H9 (cell line): ENCODE measurements around the gene FOXN1. TPM values are rescaled to one million over a fixed set of nuclear protein-coding genes. Genes with fewer than 3 reads are reported as not detected.

Experiments
- DNase-seq: peaks from one replicate; pipeline ENCODE4 v3.0.0-alpha.2; 2017
- H2AFZ ChIP-seq: one replicate; pipeline ENCODE4 v1.6.1; 2013; ENCODE audit warnings: mild to moderate bottlenecking, low read length, control low read depth, moderate library complexity
- H2AK5ac ChIP-seq: 2 replicates; pipeline ENCODE4 v1.6.1; 2013; ENCODE audit warnings: low read length, control low read depth, mixed read lengths; ENCODE audit not compliant: insufficient read length
- H2BK120ac ChIP-seq: one replicate; pipeline ENCODE4 v1.6.1; 2013; ENCODE audit warnings: low read depth, mild to moderate bottlenecking, low read length, control low read depth, inconsistent platforms; ENCODE audit not compliant: poor library complexity, severe bottlenecking
- H2BK12ac ChIP-seq: 2 replicates; pipeline ENCODE4 v1.6.1; 2013; ENCODE audit warnings: low read length, control low read depth, mixed read lengths, low read depth; ENCODE audit not compliant: insufficient read length
- H2BK15ac ChIP-seq: 2 replicates; pipeline ENCODE4 v1.6.1; 2013; ENCODE audit warnings: low read depth, low read length, control low read depth
- H2BK20ac ChIP-seq: one replicate; pipeline ENCODE4 v1.6.1; 2013; ENCODE audit warnings: low read depth, mild to moderate bottlenecking, low read length, control low read depth, inconsistent platforms; ENCODE audit not compliant: poor library complexity, severe bottlenecking
- H2BK5ac ChIP-seq: 2 replicates; pipeline ENCODE4 v1.6.1; 2013; ENCODE audit warnings: low read length, control low read depth, mixed read lengths; ENCODE audit not compliant: insufficient read length
- H3K14ac ChIP-seq: 2 replicates; pipeline ENCODE4 v1.6.1; 2013; ENCODE audit warnings: low read length, control low read depth; ENCODE audit not compliant: insufficient read depth
- H3K18ac ChIP-seq: 2 replicates; pipeline ENCODE4 v1.6.1; 2013; ENCODE audit warnings: low read depth, mild to moderate bottlenecking, mixed read lengths, low read length, control low read depth; ENCODE audit not compliant: insufficient read length
- H3K23ac ChIP-seq: 2 replicates; pipeline ENCODE4 v1.6.1; 2013; ENCODE audit warnings: low read length, control low read depth, mixed read lengths, low read depth; ENCODE audit not compliant: insufficient read length
- H3K23me2 ChIP-seq: 2 replicates; pipeline ENCODE4 v1.6.1; 2013; ENCODE audit warnings: low read depth, mild to moderate bottlenecking, mixed read lengths, low read length, control low read depth; ENCODE audit not compliant: insufficient read length, poor library complexity, severe bottlenecking
- H3K27ac ChIP-seq: 2 replicates; pipeline ENCODE4 v1.5.1; 2013; ENCODE audit warnings: low read length, control low read depth, mixed read lengths, low read depth; ENCODE audit not compliant: insufficient read length
- H3K27me3 ChIP-seq: 2 replicates; pipeline ENCODE4 v1.6.1; 2013; ENCODE audit warnings: low read length, control low read depth, inconsistent platforms; ENCODE audit not compliant: insufficient read depth
- H3K4ac ChIP-seq: 2 replicates; pipeline ENCODE4 v1.6.1; 2013; ENCODE audit warnings: low read depth, mild to moderate bottlenecking, control low read depth, inconsistent platforms, low read length, moderate library complexity
- H3K4me1 ChIP-seq: 2 replicates; pipeline ENCODE4 v1.6.1; 2013; ENCODE audit warnings: low read length, control low read depth, inconsistent platforms; ENCODE audit not compliant: insufficient read depth
- H3K4me2 ChIP-seq: 2 replicates; pipeline ENCODE4 v1.6.1; 2013; ENCODE audit warnings: low read length, control low read depth, mixed read lengths; ENCODE audit not compliant: insufficient read length, insufficient read depth
- H3K56ac ChIP-seq: 2 replicates; pipeline ENCODE4 v1.6.1; 2013; ENCODE audit warnings: low read depth, mild to moderate bottlenecking, mixed read lengths, low read length, control low read depth; ENCODE audit not compliant: insufficient read length
- H3K79me1 ChIP-seq: 2 replicates; pipeline ENCODE4 v1.6.1; 2013; ENCODE audit warnings: low read depth, mild to moderate bottlenecking, moderate library complexity, low read length, control low read depth, inconsistent platforms; ENCODE audit not compliant: insufficient read depth, poor library complexity, severe bottlenecking
- H3K79me2 ChIP-seq: 2 replicates; pipeline ENCODE4 v1.6.1; 2013; ENCODE audit warnings: low read length, control low read depth, inconsistent platforms; ENCODE audit not compliant: insufficient read depth
- H3K9ac ChIP-seq: 2 replicates; pipeline ENCODE4 v1.6.1; 2013; ENCODE audit warnings: low read length, control low read depth, mixed read lengths; ENCODE audit not compliant: insufficient read length; ENCODE audit errors: extremely low read depth
- H3K9me3 ChIP-seq: one replicate; pipeline ENCODE4 v1.6.1; 2013; ENCODE audit warnings: low read depth, low read length, inconsistent platforms; ENCODE audit not compliant: control insufficient read depth
- H3T11ph ChIP-seq: one replicate; pipeline ENCODE4 v1.6.1; 2013; ENCODE audit warnings: mild to moderate bottlenecking, low read length, control low read depth, inconsistent platforms
- H4K20me1 ChIP-seq: one replicate; pipeline ENCODE4 v1.6.1; 2013; ENCODE audit not compliant: control insufficient read depth, insufficient read length, insufficient read depth
- H4K5ac ChIP-seq: 2 replicates; pipeline ENCODE4 v1.6.1; 2013; ENCODE audit warnings: low read depth, mild to moderate bottlenecking, mixed read lengths, low read length, control low read depth; ENCODE audit not compliant: insufficient read length
- H4K8ac ChIP-seq: replicated peaks from 2 replicates; pipeline ENCODE4 v1.6.1; 2013; ENCODE audit warnings: low read length, control low read depth, mixed read lengths, low read depth; ENCODE audit not compliant: insufficient read length
- H4K91ac ChIP-seq: 2 replicates; pipeline ENCODE4 v1.6.1; 2013; ENCODE audit warnings: low read depth, mild to moderate bottlenecking, moderate library complexity, mixed read lengths, low read length, control low read depth; ENCODE audit not compliant: insufficient read length
- H3K27ac Mint-ChIP-seq, 3 experiments: 2 replicates in 2 of 3; 3 replicates in 1 of 3; pipeline ENCODE4 v1.8.0; 2020 to 2021; ENCODE audit warnings: mixed read lengths in 3 of 3, mild to moderate bottlenecking in 1 of 3, moderate library complexity in 1 of 3
- H3K27me3 Mint-ChIP-seq: 2 replicates; pipeline ENCODE4 v1.8.0; 2021; ENCODE audit warnings: low read depth, mild to moderate bottlenecking, moderate library complexity, mixed read lengths
- H3K36me3 Mint-ChIP-seq, 3 experiments: 2 replicates in 2 of 3; 3 replicates in 1 of 3; pipeline ENCODE4 v1.8.0; 2020 to 2021; ENCODE audit warnings: low read depth in 3 of 3, mixed read lengths in 3 of 3; ENCODE audit not compliant: insufficient read depth in 1 of 3
- H3K4me1 Mint-ChIP-seq, 2 experiments: 2 replicates each; pipeline ENCODE4 v1.8.0; 2020; ENCODE audit warnings: mixed read lengths in 2 of 2
- H3K4me3 Mint-ChIP-seq, 2 experiments: 2 replicates in 1 of 2; 3 replicates in 1 of 2; pipeline ENCODE4 v1.8.0; 2020 to 2021; ENCODE audit warnings: mild to moderate bottlenecking in 2 of 2, mixed read lengths in 2 of 2, moderate library complexity in 1 of 2
- H3K9me3 Mint-ChIP-seq, 2 experiments: 2 replicates in 1 of 2; 3 replicates in 1 of 2; pipeline ENCODE4 v1.8.0; 2020; ENCODE audit warnings: mild to moderate bottlenecking in 2 of 2, mixed read lengths in 2 of 2, moderate library complexity in 1 of 2
- WGBS: extraction: QIAGEN DNeasy Blood & Tissue Kit; methylation state at CpG from one replicate; pipeline ENCODE4 v1.1.7; 2013; ENCODE audit warnings: missing lambda C conversion rate, low lambda C conversion rate, mixed read lengths; ENCODE audit not compliant: insufficient read length; ENCODE audit errors: extremely low coverage; 5-methylcytosine and 5-hydroxymethylcytosine counted together
- total RNA-seq: library from RNA; stranded (reverse); gene quantifications from 2 replicates; pipeline ENCODE4 v1.2.1, GENCODE V29; 2021
- TF ChIP-seq, protein P1 (sequence below): fragments of 200-600 bp; sonication (generic); conservative IDR thresholded peaks from 3 replicates; pipeline ENCODE4 v1.8.0; 2021; ENCODE audit warnings: antibody characterized with exemption, mild to moderate bottlenecking

FOXN1 gene
- total RNA-seq, 1 experiment from 2014 or later: not detected

DNA sequence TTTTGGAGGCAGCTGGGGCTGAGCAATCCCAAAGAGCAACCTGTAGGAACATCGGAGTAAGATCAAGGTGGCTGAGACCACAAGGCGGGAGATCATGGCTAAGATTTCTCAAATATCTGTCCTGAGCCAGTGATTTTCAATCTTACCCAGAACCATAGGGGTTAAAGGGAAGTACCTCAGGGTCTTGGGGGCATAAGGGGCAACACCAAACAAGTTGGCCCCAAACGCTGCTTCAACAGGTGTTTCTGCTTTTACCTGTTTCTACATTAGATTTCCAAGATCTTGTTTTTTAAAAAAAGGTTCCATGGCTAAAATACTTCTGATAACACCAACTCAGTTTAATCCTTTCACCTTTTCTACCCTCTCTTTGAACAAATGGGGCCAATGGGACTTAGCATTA lies 48.9 kb downstream of the FOXN1 start:
- Histone ChIP-seq H2BK12ac (no peak overlapping the region), H3K14ac (no peak overlapping the region), H3K79me1 (no peaks in the 10 kb centered on the region), H2BK20ac (no peak overlapping the region), H2AK5ac (no peak overlapping the region), H3K79me2 (no peaks in the 10 kb centered on the region; the same call in 1 of the 2 replicates), H4K91ac (no peak overlapping the region), H3K56ac (no peak overlapping the region), H3K23ac (no peak overlapping the region), H3K9ac (no peak overlapping the region), H3K27me3 (no peaks in the 10 kb centered on the region), H4K8ac (no peak overlapping the region), H3K4me1 (no peaks in the 10 kb centered on the region), H4K5ac (no peak overlapping the region), H2BK5ac (no peak overlapping the region), H2AFZ (no peak overlapping the region), H3K23me2 (peaks cover 5% of the 10 kb centered on the region), H3K9me3 (no peaks in the 10 kb centered on the region), H2BK15ac (no peak overlapping the region), H4K20me1 (no peaks in the 10 kb centered on the region), H2BK120ac (no peak overlapping the region), H3K18ac (no peak overlapping the region), H3K4ac (no peak overlapping the region), H3T11ph (no peak overlapping the region), H3K27ac (no peak overlapping the region), H3K4me2 (no peak overlapping the region)
- H3K27ac Mint-ChIP-seq: no peak overlapping the region; a peak in 1 of 7 replicates
- H3K36me3 Mint-ChIP-seq: peaks cover 25 to 63% (median 34%) of the 10 kb centered on the region in 3 experiments
- WGBS: no CpG with 5 or more reads among the region's 3 CpGs
- no peaks in the 10 kb centered on the region for H3K9me3 Mint-ChIP-seq
- TF ChIP-seq, protein P1, sequence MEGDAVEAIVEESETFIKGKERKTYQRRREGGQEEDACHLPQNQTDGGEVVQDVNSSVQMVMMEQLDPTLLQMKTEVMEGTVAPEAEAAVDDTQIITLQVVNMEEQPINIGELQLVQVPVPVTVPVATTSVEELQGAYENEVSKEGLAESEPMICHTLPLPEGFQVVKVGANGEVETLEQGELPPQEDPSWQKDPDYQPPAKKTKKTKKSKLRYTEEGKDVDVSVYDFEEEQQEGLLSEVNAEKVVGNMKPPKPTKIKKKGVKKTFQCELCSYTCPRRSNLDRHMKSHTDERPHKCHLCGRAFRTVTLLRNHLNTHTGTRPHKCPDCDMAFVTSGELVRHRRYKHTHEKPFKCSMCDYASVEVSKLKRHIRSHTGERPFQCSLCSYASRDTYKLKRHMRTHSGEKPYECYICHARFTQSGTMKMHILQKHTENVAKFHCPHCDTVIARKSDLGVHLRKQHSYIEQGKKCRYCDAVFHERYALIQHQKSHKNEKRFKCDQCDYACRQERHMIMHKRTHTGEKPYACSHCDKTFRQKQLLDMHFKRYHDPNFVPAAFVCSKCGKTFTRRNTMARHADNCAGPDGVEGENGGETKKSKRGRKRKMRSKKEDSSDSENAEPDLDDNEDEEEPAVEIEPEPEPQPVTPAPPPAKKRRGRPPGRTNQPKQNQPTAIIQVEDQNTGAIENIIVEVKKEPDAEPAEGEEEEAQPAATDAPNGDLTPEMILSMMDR: no peak
- peaks cover 4% of the 10 kb centered on the region for H3K27me3 Mint-ChIP-seq
- no peak overlapping the region for H3K4me3 Mint-ChIP-seq
- no peak for DNase-seq
- H3K4me1 Mint-ChIP-seq: peaks cover 13 to 25% of the 10 kb centered on the region in 2 experiments
